8988T (cell line): ENCODE data around the gene CEL.
A peak's percentile ranks its signal among the peaks of the same experiment; 100 is the strongest.
"Not testable (repeated sequence)": the region's sequence is repeated elsewhere in the genome, so short reads cannot be mapped to it uniquely, and the experiment has no call there.

Experiments used
- DNase-seq: peaks from one replicate; pipeline ENCODE4 v3.0.0; 2011

Gene CEL

DNA sequence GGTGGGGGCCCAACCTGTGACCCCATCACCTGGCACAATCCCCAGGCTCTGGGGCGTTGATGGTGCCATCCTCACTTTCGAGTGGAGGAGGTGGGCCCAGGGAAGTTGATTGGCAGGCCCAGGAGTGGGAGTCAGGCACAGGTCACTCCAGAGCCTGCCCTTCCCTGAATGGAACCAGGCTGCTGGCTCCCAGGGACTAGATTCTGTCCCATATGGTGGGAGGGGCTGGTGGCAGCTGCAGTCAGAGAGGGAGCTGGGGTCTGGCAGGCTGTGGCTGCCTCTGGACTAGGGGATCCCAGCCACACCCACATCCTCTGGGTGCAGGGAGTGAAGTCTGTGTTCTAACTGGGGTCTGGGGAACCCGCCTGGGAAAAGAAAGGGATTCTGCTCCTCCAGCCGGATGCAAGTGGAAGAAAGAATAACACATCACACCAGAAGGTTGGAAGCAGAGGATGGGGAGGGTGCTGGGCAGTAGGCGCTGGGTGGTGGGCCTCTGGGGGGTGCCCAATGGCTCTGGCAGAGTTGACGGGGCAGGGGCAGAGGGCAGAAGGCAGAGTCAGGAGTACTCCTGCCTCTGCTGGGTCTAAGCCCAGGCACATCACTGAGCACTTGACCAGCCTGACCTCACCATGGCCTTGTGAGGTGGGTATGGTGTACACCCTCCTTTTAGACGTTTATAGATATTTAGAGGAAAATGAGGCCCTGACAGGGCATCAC is 25.8 kb downstream of the CEL start:
- DNase-seq, result no peak

DNA sequence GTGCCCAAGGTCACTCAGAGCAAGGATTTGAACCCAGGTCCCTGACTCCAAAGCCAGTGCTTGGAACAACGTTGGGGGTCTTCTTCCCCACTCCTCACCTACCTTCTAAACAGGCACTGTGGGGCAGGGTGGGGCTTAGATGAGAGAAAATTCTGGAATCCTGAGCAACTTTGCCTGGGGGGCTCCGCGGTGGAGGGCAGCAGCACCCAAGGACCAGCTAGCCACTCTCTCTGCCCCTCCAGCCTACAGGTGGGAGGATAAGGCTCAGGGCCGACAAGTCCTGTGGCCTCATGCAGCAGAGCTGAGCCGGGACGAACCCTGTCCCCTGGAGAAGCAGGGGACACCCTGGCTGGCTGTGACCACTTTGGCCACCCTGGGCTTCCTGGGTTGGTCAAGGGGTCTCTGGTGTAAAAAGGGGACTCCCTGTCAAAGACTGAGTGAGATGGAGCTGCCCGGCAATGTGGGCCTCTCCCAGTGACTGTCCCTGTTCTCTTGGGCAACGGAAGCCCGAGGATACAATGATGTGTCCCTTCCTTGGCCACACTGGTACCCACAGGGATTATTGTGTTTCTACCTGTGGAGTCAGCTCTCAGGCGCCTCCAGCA is 26.5 kb downstream of the CEL start:
- DNase-seq, result no peak

DNA sequence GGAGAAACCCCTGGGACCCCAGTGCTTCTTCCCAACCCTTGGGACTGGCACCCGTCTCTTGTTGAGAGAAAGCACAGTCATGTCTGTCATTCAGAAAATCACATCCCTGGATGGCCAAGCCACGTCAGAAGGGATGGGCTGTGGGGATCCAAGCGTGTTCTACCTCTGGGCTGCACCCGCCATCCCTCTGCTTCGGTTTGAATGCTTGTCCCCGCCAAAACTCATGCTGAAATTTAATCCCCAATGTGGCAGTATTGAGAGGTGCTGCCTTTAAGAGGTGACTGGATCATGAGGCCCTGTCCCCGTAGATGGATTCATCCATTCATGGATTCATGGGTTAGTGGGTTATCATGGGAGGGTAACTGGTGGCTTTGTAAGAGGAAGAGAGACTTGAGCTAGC is 27.0 kb downstream of the CEL start:
- DNase-seq, result no peak

DNA sequence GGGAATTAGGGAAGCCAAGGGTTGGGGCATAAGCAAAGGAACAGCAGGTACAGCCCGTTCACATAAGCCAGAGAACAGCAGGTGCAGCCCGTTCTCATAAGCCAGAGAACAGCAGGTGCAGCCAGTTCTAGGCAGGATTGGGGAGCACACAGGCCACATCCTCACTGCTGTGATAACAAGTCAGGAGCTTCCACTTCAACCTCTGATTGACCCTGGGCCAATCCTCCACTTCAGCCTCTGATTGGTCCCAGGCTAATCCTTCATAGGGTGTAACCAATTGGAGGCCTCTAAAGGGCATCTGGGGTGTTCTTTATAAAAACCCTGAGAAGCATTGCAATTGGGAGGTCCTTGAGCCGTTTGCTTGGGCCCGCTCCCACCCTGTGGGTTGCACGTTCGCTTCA is 27.5 kb downstream of the CEL start:
- DNase-seq, result no peak

DNA sequence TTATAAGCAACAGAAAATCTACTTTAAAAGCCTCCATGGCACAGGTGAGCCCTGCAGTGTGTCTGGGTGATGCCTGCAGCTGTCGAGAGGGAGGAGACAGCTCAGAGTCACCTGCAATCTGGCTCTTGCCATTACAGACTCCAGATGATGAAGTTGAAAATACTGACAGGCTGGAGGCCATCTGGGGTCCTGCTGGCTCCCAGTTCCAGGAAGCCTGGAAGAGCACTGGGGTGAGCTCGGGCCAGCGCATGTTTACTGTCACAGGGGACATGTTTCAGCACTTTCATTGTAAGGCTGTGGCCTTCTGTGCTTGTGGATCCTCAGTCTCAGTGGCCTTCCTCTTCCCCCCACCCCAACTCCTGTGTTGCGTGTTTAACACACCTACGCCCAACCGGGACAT is 28.4 kb downstream of the CEL start:
- no peak for DNase-seq

DNA sequence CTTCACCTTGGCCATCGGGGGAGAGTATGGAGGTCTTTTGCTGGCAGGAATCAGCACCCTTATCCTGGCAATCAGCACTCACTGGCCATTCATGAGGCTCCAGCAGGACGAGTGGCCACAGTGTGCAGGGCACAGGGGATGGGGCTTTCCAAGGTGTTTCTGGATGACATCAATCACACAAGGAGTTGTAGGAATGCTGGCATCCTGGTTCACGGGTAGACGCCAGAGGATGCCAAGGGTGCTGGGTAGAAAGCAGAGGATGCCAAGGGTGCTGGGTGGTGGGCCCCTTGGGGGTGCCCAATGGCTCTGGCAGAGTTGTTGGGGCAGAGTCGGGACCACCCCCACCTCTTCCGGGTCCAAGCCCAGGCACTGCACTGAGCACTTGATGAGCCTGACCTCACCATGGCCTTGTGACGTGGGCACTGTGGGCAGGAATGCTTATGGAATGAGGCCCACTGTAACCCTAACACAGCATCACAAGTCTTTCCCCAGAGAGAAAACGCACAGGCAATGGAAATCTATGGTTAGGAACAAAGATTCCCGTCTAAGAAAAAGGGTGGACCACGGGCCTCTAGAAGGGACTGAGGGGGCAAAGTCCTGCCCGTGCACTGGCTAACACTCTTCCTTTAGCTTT is 29.1 kb downstream of the CEL start:
- no peak for DNase-seq

DNA sequence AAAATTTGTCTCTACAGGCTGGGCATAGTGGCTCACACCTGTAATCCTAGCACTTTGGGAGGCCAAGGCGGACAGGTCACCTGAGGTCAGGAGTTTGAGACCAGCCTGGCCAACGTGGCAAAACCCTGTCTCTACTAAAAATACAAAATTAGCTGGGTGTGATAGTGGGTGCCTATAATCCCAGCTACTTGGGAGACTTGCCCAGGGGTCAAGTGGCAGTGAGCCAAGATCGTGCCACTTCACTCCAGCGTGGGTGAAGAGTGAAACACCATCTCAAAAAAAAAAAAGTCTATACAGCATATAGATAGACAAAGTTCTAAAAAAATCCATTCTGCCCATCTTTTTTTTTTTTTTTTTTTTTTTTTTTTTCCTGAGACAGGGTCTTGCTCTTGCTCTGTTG is 32.6 kb downstream of the CEL start:
- not testable (repeated sequence) for DNase-seq

DNA sequence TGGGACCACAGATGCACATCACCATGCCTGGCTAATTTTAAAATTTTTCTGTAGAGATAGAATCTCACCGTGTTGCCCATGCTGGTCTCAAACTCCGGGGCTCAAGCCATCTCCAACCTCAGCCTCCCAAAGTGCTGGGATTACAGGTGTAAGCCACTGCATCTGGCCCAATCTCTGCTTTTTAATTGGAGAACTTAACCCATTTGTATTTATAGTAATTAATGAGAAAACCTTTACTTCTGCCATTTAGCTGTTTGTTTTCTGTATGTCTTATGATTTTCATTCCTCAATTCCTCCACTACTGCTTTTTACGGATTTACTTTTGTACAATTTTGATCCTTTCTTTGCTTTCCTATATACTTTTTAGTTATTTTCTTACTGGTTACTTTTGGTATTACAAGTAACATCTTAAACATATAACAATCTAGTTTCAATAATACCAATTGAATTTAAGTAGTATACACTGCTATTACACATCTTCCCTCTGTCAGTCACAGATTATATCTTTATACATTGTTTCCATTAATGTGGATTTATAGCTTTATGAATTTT is 33.1 kb downstream of the CEL start:
- no peak for DNase-seq

DNA sequence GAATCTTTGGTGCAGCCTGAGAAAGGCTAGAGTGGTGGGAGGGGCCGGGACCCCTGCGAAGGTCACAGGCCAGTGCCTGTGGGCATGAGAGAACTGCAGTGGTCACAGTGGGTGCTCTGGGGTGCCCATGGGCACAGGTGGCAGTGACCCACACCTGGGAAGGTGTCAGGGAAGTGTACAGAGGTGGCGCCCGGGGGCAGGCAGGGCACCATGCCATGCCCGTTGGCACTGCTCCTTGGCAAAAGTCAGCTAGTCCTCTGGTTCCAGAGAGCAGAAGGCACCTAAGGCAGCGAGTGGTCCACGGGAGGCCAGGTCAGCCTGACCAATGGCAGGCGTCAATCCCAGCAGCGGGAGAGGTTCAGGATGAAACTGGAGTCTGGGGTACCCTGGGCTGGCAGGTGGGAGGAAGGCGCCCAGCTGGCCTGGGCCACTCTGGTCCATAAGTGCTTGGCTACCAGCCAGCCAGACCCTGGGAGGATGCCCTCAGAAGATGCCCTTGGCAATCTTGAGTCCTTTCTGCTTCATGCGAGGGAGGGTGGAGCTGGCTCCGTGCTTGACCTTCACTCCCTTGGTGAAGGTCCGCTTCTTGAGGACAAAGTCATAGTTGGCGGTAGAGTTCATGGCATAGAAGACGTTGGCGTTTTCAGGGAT is 36.4 kb downstream of the CEL start:
- DNase-seq, result no peak

DNA sequence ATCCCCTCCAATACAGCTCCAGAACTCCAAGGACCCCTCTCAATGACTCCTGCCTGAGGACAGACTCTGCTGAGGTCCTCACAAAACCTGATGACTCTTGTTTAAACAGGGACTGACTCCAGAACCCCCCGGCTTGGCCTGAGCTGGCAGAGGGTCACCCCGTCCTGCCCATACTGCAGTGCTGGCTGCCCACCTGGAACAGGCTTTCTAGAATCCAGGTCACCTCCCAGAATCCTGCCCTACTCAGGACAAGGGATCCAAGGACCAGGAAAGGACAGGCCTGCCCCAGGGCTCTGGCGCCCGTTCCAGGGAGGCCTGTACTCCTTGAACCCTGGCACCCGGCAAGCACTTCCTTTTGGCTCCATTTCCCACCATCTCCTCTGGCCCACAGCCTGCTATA is 37.1 kb downstream of the CEL start:
- no peak for DNase-seq

DNA sequence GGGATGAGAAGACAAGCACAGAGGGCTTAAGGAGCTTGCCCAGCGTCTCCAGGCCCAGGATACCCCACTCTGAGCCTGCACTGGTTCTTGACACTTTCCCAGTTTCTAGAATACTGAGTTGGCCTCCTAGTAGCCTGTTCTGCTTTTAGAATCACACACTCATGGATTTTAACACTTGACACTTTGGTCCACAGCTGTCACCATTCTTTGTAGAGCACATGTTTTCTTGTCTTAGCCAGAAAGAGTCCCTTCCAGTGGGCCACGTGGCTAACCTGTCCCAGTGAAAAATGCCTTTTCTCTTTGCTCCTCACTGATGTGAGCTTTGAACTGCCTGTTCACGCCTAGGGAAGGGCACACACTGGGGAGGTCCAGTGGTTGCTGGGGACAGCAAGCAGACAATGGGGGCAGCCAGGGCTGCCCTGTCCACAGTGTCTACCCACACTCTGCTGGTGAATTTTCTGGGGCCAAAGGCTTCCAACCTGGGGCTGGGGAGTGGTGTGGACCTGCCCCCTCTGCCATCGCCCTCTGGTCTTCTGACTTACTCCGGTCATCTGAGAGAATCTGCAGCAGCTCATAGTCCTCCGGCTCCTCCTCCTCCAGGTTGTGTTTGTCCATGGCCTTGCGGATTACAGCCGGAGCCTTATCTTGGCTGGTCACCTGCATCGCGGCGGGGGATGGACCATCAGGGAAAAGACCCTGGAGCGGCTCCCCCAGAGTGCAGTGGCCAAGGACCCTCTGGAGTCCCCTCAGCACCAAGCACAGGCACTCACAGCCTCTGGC is 38.1 kb downstream of the CEL start:
- DNase-seq, result no peak

DNA sequence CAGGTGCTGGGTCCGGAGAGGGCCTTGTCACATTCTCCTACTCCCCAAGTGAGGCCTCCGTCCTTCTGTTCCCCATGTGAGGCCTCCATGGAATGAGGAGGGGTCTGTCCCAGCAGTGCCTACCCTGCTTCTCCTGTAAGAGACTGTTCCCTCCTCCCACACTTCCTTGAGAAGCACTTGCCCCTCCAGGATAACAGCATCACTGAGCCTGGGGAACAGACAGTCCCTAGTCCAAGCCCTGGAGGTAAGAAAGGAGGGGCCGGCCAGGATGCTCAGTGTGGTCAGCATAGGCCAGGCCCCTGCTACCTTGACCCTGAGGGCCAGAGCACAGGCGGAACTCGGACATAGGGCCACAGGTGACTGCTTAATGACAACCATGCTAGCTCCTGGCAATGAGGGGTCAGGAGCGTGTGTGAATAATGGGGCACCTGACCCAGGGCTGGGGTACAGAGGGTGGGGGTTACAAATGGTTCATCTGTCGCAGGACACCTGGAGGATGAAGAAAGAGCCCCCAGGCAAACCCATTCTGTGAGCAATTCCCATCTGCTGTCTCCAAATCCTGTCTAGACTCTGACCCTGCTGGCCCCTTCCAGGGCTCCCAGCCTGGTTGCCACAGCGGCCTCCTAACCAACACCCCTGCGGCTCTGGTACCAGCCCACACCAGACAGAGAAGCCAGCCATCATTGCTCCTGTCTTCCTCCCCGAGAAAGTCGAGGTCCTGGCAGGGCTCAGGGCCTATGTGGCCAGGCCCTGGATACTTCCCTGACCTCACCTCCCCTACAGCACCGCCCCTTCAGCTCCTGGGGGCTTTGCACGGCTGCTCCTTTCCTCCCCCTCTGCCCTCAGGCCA is 39.0 kb downstream of the CEL start:
- no peak for DNase-seq

DNA sequence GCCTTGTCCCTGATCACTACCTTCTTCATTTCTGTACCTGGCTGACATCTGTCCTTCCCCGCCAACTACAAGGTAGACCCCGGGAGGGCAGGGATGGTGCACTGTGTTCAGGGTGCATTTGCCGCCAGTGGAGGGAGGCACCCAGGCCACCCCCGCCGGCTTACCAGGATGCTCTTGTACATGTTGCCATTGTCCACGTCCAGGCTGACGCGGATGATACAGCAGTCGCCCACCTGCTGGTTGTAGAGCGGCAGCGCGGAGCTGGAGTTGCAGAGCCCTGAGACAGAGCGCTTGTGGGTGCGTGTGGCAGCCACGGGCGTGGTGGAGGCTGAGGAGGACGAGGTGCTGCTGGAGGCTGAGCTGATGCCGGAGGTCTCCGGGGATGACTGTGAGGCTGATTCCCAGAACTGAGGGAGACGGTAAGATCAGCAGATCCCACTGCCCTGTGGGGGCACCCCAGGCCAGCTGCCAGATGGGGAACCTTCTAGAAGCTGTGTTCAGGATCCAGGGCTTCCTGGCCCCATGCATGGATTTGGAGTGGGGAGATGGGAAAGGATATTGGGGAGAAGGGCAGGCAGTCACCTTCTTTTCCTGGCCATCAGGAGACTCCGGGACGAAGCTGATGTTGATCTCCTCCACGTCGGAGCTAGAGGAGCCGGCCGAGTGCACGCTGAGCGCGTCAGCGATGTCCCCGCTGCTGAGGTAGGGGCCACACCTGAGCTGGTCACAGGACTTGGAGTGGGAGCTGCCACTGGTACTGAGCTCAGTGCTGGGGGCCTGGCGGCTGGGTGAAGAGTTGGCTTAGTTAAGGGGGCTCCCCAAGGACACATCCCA is 39.8 kb downstream of the CEL start:
- no peak for DNase-seq

DNA sequence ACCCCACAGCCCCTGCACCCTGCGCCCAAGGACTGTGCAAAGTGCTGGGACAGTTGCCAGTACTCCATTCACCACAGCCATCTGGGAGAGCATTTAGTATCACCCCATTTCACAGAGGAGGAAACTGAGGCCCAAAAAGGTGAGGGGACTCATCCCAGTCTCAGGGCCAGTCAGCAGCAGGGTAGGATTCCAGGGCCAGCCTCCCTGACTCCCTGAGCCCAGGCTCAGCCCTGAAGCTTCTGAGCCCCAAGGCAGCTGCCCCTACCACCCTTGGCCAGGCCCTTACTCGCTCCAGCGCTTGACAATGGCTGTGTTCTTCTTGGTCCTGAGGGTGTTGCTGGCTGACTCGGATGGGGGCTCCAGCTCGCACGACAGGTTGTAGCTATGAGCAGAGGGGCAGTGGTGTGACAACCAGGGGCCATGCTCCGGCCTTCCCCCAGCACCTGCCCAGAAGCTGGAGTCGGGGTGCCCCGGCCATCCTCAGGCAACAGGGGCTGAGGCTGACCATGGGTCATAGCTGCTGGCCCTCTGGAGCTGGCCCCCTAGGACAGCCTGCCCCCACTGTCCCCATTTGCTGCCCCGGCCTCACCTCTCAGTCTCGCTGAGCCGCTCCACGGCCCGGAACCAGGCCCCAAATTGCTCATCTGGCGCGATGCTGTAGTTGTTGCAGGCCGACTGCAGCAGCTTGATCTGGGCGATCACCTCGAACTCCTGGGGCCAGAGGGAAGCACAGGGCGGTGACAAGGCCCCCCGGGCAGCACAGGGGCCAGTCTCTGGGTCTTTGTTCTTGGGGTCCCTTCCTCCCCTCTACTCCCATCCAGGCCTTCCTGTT is 40.6 kb downstream of the CEL start:
- DNase-seq, result no peak

DNA sequence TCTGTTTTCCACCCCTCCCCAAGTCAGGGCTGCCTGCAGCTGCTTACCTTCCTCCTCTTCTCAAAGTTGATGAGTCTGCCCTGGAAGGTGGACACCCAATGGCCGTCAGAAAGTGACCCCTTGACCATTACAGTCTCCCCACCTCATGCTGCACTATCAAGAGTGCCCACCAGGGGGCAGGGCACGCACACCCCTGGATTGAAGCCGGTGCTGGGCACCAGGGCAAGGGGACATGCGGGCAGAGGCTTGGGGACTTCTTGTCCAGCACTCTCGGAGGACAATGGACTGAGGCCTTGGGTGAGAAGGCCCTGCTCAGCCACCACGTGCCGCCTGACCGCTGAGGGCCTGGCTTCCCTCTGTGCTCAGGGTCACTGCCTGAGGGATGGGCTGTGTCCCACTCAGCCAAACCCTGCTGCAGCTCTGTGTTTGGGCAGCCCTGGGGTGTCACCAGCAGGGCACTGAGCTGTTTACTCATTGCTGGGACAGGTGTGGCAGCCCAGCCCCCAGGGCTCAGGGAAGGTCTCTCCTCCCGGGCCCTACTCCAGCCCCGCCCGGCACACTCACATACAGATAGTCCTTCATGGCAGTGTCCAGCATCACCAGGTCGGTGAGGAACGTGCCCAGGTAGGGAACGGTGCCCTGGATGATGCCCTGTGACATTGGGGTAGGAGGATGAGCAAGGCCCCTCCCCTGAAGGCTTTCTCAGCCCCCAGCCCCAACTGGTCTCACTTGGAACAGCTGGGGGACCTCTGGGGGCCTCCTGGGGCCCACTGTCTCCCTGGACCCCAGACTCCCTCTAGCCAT is 41.6 kb downstream of the CEL start:
- peak; percentile 79 for DNase-seq

DNA sequence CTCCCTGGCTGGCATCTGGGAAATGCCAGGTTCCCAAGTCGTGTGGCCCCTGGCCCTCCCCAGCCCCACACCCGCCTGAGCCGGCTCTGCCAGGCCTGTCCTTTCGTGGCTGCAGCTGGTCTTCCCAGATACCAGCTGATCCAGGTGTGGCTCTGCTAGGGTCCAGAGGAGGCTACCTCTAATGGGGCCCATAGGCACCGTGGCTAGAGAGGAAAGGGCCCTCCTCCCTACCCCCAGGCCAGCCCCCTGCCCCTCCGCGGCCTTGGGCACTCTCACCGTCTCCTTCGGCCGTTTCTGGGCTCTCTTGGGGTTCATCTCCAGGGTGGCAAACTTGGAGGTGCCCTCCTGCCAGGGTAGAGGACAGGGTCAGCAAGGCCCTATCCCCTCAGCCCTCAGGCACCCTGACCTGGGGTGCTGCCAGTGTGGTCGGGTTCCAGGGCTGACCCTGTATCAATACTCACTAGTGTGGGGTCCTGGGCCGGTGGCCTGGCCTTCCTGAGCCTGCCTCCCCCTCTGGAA is 42.3 kb downstream of the CEL start:
- no peak for DNase-seq

DNA sequence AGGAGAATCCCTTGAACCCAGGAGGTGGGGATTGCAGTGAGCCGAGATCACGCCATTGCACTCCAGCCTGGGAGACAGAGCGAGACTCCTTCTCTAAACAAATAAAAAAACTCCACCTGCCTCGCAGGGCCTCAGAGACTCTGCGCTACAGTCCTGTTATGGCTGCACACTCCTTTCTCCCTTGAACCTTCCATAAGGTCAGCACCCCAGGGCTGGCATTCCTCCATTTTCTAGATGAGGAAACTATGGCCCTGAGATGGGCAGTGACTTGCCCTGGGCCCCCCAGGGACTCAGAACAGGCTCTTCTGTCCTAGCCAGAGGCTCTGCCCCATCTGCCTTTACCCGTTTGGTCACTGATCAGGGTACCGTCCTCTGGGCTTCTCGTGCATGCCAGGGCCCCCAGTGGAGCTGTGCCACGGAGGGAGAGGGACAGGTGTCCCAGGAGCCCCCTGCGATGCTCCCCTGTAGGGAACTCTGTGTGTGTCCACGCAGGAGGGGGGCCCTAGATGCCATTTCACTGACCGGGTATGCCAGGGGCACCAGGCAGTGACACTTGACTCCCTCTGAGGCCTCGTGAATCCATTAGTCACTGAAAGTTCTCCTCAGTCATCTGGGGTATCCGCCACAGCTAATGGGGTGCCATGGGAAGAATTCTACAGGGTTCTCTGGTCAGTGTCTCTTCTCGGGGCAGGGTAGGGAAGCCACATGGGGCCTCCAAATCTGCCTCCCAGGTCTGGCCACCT is 43.1 kb downstream of the CEL start:
- DNase-seq, result no peak

DNA sequence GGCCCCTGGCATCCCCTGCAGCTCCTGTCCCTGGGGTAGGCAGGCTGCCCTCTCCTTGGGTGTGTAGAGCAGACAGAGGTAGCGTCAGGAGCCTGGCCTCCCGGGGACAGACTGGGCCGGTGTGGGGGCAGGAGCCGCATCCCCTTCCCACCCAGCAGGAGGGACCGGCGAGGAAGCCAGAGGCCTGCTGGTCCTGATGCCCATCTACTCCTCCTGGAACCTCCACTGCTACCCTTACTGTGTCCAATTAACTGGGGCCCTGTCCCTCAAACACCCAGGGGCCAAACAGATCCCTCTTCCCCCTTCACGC is 43.6 kb downstream of the CEL start:
- DNase-seq, result no peak
